HFF-Myc (cell line): ENCODE measurements around the gene FGF18.
"Not testable (repeated sequence)": the region's sequence is repeated elsewhere in the genome, so short reads cannot be mapped to it uniquely, and the experiment has no call there.

Source experiments
- DNase-seq: peaks from one replicate; pipeline ENCODE4 v3.0.0-alpha.2; 2011; ENCODE audit warnings: low read depth; ENCODE audit errors: extremely low read depth
- H3K4me3 ChIP-seq: replicated peaks from 2 replicates; pipeline ENCODE4 v1.5.1; 2011; ENCODE audit warnings: low read depth, mild to moderate bottlenecking, control low read depth, low read length
- CTCF ChIP-seq: IDR thresholded peaks from 2 replicates; pipeline ENCODE4 v1.5.1; 2012; ENCODE audit warnings: mild to moderate bottlenecking, low read depth, low read length, control low read depth; ENCODE audit errors: missing control alignments

Gene FGF18

GRCh38 chr5:171413153-171413910 lies 6.1 kb upstream of the FGF18 start:
- no peak overlapping the region for H3K4me3 ChIP-seq
- DNase-seq: no peak
- no peak for TF ChIP-seq CTCF

- H3K4me3 ChIP-seq, DNase-seq: not testable (repeated sequence)
Observed at GRCh38 chr5:171413993-171414392, 5.5 kb upstream of the FGF18 start.

GRCh38 chr5:171415115-171415730 lies 4.2 kb upstream of the FGF18 start:
- no peak overlapping the region for H3K4me3 ChIP-seq
- TF ChIP-seq CTCF: no peak
- DNase-seq: no peak

GRCh38 chr5:171416160-171417049 lies 3.0 kb upstream of the FGF18 start:
- no peak overlapping the region for H3K4me3 ChIP-seq
- TF ChIP-seq CTCF: no peak
- DNase-seq: no peak

GRCh38 chr5:171418316-171418981 lies 998 bp upstream of the FGF18 start:
- DNase-seq: peak; percentile 31
- peak overlapping the region; percentile 25 for H3K4me3 ChIP-seq
- peak; percentile 79 for TF ChIP-seq CTCF

GRCh38 chr5:171419688-171420430 lies 412 bp downstream of the FGF18 start:
- no peak overlapping the region for H3K4me3 ChIP-seq
- TF ChIP-seq CTCF: no peak
- DNase-seq: no peak
